ENCODE results near the gene RNF26. TPM values are rescaled to one million over a fixed set of nuclear protein-coding genes. Genes with fewer than 3 reads are reported as not detected.
A peak's percentile ranks its signal among the peaks of the same experiment; 100 is the strongest.

Gene RNF26
- total RNA-seq, 1 experiment from 2014 or later = 26.4 TPM

DNA sequence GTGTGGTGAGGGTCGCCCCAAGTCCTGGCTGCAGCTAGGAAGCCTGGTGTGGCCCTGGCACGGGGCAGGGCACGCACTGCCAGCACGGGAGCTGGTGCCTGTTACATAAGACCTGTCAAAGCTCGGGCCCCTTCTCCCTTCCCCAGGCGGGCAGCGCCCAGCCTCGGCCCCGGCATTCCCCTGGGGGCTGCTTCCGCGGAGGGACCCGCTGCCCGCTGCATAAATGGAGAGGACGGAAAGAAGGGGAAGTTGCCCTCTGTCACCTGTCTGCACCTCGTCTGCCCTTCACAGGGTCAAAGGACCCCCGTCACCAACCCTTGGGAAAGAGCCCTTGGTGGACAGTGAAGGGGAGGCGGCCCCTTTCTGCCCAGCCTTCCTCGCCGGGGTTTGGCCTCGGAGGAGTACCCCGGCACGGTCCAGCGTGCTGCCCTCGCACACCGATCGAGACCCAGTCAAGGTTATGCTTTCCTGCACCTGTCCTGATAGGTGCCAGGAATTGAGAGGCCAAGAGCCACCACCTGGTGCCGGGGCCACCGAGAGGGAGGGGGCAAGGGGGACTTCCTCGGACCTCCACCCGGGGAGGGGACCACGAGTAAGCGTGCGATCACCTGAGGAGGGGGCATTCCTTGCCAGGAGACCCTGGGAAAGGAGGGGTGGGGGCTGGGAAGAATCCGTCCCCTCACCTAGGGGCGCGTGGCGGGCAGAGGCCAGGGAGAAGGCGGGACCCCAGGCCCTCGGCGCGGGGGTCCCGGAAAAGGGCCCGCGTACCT lies 28.9 kb downstream of the RNF26 start:
- peak overlapping the region; percentile 52 for H3K4me3 ChIP-seq (ENCODE audit: insufficient read depth, low read depth, low read length)
- DNase-seq = peak; percentile 72
- no peaks in the 10 kb centered on the region for H3K36me3 ChIP-seq (replicated peaks; ENCODE audit: control insufficient read depth, insufficient read depth, low read length)
- peaks cover 34% of the 10 kb centered on the region for H3K27me3 ChIP-seq (ENCODE audit: control insufficient read depth, insufficient read depth, low read length)

DNA sequence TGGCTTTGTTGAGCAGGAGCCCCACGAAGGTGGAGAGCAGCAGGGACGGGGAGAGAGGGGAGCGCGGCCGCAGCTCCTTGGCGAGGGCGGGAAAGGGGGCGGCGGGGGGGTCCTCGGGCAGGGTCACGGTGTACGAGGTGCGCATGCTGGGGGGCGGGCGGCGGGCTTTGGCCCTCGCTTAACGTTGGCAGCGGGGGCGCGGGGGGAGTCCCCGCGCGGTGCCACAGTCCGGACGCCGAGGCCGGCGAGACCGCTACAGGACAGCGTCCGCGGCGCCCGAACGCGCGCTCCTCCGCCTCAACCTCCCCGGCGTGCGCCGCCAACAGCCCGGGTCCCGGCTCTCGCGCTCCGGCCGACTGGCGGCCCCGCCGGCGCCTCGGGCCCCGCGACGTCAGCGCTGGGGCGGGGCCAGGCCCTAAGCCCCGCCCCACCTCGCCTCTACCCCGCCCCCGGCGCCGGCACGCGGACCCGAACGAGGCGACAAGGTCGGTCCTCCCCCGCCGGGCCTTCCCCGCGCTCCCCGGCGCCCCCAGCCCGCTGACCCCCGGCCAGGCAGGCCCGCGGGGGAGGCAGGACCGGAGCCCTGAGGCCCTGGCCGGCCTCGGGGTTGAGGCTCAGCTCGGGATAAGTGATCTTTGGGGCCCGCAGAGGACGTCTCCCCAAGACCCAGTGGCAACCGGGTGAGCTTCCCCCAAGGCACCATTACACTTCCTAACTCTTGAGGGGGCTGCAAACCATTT lies 29.7 kb downstream of the RNF26 start:
- peaks cover 34% of the 10 kb centered on the region for H3K27me3 ChIP-seq (ENCODE audit: control insufficient read depth, insufficient read depth, low read length)
- H3K4me3 ChIP-seq (ENCODE audit: insufficient read depth, low read depth, low read length) = peak overlapping the region; percentile 52
- H3K36me3 ChIP-seq (replicated peaks; ENCODE audit: control insufficient read depth, insufficient read depth, low read length) = no peaks in the 10 kb centered on the region
- DNase-seq = peak; percentile 98

DNA sequence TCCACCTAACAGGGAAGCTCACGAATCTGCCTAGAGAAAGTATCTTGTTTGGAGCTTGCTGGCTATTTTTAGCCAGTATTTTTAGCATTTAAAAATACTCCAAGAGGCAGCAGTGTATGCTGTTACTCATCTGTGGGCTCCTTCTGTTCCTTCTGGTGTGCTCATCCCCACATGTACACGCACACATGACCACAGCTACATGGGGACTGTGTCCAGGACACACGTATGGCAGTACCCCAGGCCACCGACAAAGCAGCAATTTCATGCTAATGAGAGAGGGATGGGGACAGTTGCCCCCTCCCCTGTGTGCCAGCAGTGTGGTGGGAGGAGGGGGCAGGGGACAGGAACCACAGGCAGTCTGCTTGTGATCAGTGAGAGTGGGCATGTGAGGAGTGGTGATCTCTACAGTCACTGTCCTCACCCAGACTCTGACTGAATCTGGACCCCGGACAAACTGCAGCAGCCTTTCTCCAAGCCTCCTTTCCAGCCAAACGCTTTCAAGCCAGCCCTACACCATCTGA lies 30.8 kb downstream of the RNF26 start:
- H3K27me3 ChIP-seq (ENCODE audit: control insufficient read depth, insufficient read depth, low read length) = peaks cover 34% of the 10 kb centered on the region
- H3K36me3 ChIP-seq (replicated peaks; ENCODE audit: control insufficient read depth, insufficient read depth, low read length) = no peaks in the 10 kb centered on the region
- no peak for DNase-seq
- H3K4me3 ChIP-seq (ENCODE audit: insufficient read depth, low read depth, low read length) = no peak overlapping the region

DNA sequence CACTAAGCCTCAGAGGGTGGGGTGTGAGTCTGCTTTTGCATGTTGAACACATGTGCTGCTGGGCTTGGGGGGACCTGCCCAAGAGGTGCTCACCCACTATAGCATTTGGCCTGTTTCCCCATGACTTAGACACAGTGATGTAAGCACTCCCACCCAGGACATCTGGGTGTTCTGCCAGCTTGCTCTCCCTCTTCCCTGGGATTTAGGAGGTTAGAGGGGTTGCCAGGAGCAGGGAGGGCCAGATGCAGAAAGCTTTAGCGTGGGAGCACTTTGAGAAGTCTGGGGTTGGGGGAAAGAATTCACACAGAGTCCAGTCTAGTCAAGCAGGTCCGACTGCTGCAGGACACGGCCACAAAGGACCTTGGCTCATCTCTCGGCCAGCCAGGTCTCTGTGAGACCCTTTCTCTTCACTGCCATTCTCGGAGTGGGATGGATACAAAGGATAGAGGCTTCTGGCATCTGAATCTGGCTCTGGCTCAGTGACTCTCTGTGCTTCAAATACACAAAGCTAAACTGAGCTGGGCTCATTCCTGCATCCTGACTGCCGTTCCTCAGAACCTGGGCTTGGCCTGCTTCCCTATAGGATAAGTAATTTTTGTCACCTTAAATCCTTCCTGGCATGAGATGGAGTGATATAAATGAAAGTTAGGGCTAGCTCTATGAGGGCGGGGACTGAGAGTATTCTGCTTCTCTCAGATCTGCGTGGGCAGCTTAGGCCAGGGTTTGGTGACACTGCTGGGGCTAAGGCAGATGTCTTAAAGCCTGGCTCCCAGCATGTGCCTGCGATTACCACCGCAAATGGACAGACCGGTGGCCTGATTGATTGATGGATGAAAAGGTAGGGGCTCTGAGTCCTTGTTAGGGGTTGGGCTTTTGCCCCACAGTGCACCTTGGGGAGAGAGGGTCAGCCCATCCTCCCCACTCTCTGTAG lies 32.6 kb downstream of the RNF26 start:
- H3K4me3 ChIP-seq (ENCODE audit: insufficient read depth, low read depth, low read length) = no peak overlapping the region
- DNase-seq = no peak
- peaks cover 33% of the 10 kb centered on the region for H3K27me3 ChIP-seq (ENCODE audit: control insufficient read depth, insufficient read depth, low read length)
- H3K36me3 ChIP-seq (replicated peaks; ENCODE audit: control insufficient read depth, insufficient read depth, low read length) = no peaks in the 10 kb centered on the region

DNA sequence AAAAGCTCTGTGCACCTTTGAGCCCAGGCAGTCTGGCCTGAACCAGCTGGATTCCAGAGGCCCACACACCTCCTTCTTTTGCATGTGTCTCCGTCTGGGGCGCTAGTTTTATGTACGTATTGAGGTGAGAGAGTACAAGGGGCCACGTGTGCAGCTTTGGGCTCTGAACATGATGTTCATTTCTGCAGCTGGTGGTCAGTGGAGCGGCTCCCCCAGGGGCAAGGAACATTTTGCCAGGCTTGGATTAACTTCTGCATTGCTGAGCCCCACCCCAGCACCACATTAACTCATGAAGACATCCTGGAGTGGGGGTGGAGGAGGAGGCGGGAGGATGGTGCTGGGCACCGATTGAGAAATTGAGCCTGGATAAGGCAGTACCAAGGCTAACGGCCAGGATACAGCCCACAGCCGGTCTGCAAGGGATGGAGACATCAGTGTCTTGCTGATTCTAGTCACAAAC lies 33.4 kb downstream of the RNF26 start:
- H3K36me3 ChIP-seq (replicated peaks; ENCODE audit: control insufficient read depth, insufficient read depth, low read length) = no peaks in the 10 kb centered on the region
- H3K4me3 ChIP-seq (ENCODE audit: insufficient read depth, low read depth, low read length) = no peak overlapping the region
- peaks cover 28% of the 10 kb centered on the region for H3K27me3 ChIP-seq (ENCODE audit: control insufficient read depth, insufficient read depth, low read length)
- DNase-seq = no peak

DNA sequence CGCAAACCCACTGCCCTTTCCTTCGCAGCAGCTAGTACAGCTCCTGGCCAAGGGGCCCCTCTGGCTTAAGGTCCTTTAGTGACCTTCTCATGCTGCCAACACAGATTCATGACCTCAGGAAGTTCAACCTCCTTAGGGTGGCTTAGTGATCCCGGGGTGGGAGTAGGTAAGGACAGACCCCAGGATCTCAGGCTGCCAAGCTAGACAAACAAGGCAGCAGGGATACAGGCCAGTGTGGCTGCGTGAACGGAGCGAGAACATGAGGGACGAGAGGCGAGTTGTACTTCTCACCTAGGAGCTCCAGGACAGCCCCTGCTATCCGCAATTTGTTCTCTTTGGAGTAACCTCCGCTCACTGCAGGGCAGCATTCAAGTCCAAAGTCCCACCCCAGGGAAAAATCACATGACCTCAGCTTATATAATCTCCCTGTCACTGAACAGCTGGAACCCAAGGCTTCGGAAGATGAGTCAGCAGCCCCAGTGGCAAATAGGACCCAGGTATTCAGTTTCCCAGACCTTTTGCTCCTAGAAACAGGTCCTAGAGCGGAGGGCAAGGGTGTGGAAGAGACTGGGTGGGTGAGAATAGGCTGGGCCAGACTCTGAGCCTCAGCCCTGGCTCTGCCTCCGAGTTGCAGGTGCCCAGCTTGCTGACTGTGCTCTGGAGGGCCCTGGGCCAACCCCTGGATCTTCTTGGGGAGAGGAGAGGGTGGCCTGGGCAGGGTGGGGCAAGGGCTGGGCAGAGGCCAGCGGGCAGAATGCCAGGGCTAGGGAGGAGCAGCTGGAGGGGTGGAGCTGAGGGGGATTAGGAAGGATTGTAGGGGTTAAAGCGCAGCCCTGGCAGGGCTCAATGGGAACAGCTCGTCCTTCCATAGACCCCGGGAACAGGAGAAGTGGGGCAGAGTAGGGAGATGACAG lies 34.1 kb downstream of the RNF26 start:
- H3K36me3 ChIP-seq (replicated peaks; ENCODE audit: control insufficient read depth, insufficient read depth, low read length) = no peaks in the 10 kb centered on the region
- no peak overlapping the region for H3K4me3 ChIP-seq (ENCODE audit: insufficient read depth, low read depth, low read length)
- DNase-seq = no peak
- peaks cover 21% of the 10 kb centered on the region for H3K27me3 ChIP-seq (ENCODE audit: control insufficient read depth, insufficient read depth, low read length)

DNA sequence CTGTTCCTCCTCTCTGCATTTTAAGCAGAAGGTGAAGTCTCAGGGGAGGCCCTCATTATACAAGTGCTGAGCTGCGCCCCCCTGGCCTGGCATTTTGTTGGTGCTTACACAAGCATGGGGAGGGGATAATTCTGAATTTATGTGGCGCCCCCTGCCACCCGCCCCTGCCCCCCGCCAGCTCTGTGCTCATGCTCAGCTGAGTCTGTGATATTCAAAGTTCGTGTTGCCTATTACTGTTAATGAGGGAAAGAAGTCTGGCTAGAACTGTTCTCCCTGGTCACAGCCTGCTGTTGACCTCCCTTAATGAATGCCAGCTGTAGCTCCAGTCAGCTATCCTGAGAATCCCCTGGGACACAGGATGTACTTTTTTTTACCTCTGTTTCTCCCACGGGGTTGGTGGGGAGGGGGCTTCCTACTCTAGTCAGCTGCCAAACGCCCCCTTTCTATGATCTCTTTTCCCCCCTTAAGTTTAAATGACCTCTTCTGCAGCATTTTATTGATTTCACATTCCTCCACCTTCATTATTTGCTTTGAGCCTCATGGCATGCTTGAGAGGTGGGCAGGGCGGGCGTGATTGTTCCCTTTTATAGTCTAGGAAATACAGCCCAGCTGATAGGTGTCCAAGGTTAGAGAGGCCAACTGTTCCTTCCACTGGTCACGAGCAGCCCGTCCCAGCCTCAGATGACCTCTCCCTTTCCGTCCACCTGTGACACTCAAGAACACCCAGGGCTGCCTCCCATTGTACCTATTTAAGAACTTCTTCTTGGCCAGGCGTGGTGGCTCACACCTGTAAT lies 35.0 kb downstream of the RNF26 start:
- H3K36me3 ChIP-seq (replicated peaks; ENCODE audit: control insufficient read depth, insufficient read depth, low read length) = no peaks in the 10 kb centered on the region
- no peak for DNase-seq
- no peak overlapping the region for H3K4me3 ChIP-seq (ENCODE audit: insufficient read depth, low read depth, low read length)
- H3K27me3 ChIP-seq (ENCODE audit: control insufficient read depth, insufficient read depth, low read length) = peaks cover 14% of the 10 kb centered on the region

DNA sequence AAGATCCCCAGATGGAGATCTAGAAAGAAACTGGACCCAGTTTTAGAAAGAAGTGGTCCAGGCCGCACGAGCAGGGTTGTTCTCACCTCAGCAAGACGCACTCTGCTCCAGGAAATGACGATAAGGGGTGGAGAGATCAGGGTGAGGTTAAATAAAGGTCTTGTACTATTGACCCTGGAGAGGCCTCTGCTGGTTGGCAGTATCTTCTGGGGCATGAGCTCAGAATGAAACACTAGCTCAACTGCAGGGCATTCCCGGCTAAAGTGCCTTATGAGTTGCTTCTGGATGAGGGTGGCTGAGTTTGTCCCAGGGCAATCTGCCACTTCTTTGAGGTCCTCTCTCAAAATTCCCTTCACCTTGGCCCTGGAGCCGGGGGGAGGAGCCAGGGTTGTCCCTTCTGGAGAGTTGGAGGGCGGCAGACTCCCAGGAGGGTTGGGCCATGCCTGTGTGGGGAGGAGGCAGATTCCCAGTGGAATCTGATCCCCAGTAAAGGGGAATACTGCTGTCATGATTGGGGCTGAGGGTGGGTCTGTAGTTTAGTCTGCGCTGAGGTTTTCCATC lies 36.2 kb downstream of the RNF26 start:
- Histone ChIP-seq H3K4me3 (ENCODE audit: insufficient read depth, low read depth, low read length) (no peak overlapping the region), H3K36me3 (replicated peaks; ENCODE audit: control insufficient read depth, insufficient read depth, low read length) (no peaks in the 10 kb centered on the region), H3K27me3 (ENCODE audit: control insufficient read depth, insufficient read depth, low read length) (0 out of 2 replicates have a peak, but pooled peaks cover 2% of the 10 kb centered on the region)
- peak; percentile 28 for DNase-seq

DNA sequence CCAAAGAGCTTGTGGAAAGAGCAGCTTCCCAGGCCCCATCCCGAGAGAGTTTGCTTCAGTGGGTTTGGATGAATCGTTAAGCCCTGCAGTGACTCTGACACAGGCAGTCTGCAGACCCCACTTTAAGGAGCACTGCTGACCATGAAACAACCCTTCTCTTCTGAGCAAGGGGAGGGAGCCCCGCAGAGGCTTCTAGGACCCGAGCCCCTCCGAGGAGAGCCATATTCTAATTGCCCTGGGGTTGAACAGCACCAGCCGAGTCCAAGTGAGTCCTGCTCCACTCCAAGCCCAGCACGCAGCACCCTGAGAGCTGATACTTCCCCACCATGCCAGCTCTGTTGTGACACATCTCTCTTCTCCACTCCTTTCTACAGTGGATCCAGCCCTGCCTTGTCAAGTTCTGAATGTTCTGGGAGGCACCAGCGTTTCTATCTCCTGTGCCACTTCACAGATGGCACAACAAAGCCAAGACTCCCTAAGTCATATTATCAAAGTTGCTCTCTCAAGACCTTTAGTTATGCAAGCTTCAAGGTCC lies 36.8 kb downstream of the RNF26 start:
- H3K36me3 ChIP-seq (replicated peaks; ENCODE audit: control insufficient read depth, insufficient read depth, low read length) = no peaks in the 10 kb centered on the region
- 0 out of 2 replicates have a peak, but pooled peaks cover 1% of the 10 kb centered on the region for H3K27me3 ChIP-seq (ENCODE audit: control insufficient read depth, insufficient read depth, low read length)
- no peak for DNase-seq
- H3K4me3 ChIP-seq (ENCODE audit: insufficient read depth, low read depth, low read length) = no peak overlapping the region

DNA sequence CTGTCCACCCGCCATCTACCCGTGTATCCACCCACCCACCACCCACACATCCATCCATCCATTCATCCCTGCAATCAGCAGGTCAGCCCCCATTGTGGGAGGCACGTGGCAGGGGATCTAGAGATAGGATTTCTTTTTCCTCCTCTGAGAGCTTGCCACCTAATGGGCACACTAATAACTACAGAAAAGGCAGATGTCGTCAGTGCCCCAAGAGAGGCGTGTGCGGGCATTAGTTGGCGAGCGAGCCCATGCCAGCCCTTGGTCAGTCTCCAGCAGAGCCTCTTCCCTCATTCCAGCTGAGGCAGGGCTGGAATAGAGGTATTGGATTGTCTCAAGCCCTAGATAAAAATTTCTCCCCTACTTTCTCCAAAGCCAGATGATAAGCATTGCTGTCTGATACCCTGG lies 37.5 kb downstream of the RNF26 start:
- no peaks in the 10 kb centered on the region for H3K36me3 ChIP-seq (replicated peaks; ENCODE audit: control insufficient read depth, insufficient read depth, low read length)
- no peak for DNase-seq
- H3K27me3 ChIP-seq (ENCODE audit: control insufficient read depth, insufficient read depth, low read length) = 0 out of 2 replicates have a peak, but pooled peaks cover 1% of the 10 kb centered on the region
- H3K4me3 ChIP-seq (ENCODE audit: insufficient read depth, low read depth, low read length) = no peak overlapping the region

DNA sequence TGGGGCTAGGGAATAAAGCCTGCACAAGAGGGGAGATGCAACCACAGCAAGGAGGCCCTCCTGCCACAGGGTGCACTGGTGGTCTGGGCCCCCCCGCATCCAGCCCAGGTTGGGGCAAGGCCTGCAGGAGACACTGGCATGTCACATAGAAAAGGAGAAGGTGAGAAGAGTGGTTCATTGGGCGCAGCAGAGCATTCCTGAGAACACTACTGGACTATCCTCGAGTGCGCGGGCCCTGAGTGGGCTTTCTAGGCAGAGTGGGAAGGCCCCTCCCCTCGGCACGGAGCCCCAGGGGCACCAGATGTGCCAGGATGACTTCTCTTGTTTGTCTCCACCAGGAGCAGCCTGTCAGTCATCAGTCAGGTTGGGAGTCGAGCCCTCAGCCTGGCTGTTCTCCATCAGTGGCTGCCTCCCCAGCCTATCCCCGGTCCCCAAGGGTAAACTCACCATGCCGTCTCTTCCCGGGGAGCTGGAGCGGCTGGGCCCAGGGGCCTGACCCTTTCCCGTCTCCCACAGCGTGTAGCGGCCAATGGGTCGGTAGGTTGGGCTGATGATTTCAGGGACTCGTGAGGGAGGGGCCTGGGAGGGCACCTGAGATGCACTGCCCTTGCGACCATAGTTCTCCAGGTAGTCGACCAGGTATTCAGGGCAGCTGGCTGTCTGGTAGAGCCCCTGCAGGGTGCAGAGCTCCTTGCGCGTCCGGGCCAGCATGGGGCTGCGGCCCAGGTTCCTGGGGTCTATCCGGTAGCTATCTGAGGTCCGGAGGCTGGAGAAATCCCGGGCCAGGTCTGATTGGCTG lies 38.1 kb downstream of the RNF26 start:
- no peak for DNase-seq
- Histone ChIP-seq H3K36me3 (replicated peaks; ENCODE audit: control insufficient read depth, insufficient read depth, low read length) (no peaks in the 10 kb centered on the region), H3K27me3 (ENCODE audit: control insufficient read depth, insufficient read depth, low read length) (0 out of 2 replicates have a peak, but pooled peaks cover 1% of the 10 kb centered on the region), H3K4me3 (ENCODE audit: insufficient read depth, low read depth, low read length) (no peak overlapping the region)
